Activated T-cell treated with anti-CD3 and anti-CD28 coated beads, Interleukin-2, amount 50 U/mL, for 72 hours (primary cell): ENCODE measurements around the gene CHRM1. TPM values are rescaled to one million over a fixed set of nuclear protein-coding genes. Genes with fewer than 3 reads are reported as not detected.
A peak's percentile ranks its signal among the peaks of the same experiment; 100 is the strongest.

Source experiments
- ATAC-seq, 2 donors: fragments of 150-1000 bp; cut with Tn5 transposase; replicated peaks in 1 of 2; 2 replicates each; pipeline ENCODE4 v1.10.0; 2021; ENCODE audit warnings: moderate library complexity in 2 of 2, mild to moderate bottlenecking in 1 of 2
- DNase-seq, 2 donors: peaks; one replicate each; pipeline ENCODE4 v3.0.0; 2021 to 2022; ENCODE audit warnings: mixed read lengths in 1 of 2
- H3K27ac Mint-ChIP-seq: one replicate; pipeline ENCODE4 v1.8.0; 2022; ENCODE audit warnings: mild to moderate bottlenecking, moderate library complexity, mixed read lengths
- H3K27me3 Mint-ChIP-seq: one replicate; pipeline ENCODE4 v1.8.0; 2022; ENCODE audit warnings: low read depth, mixed read lengths
- H3K36me3 Mint-ChIP-seq, 2 donors: one replicate each; pipeline ENCODE4 v1.8.0; 2022; ENCODE audit warnings: mixed read lengths in 2 of 2, mild to moderate bottlenecking in 1 of 2; ENCODE audit not compliant: insufficient read depth in 2 of 2
- H3K4me1 Mint-ChIP-seq: one replicate; pipeline ENCODE4 v1.8.0; 2022; ENCODE audit warnings: low read depth, mixed read lengths
- H3K4me3 Mint-ChIP-seq, 2 donors: one replicate each; pipeline ENCODE4 v1.8.0; 2022; ENCODE audit warnings: mild to moderate bottlenecking in 2 of 2, mixed read lengths in 2 of 2, moderate library complexity in 2 of 2
- H3K9me3 Mint-ChIP-seq, 2 donors: one replicate each; pipeline ENCODE4 v1.8.0; 2022; ENCODE audit warnings: mixed read lengths in 2 of 2
- total RNA-seq, 2 donors: library from RNA; stranded (reverse); gene quantifications; one replicate each; pipeline ENCODE4 v1.2.3, GENCODE V29; 2022

The CHRM1 gene
- total RNA-seq, 2 donors from 2014 or later = not detected

GRCh38 chr11:62885137-62885750 lies 35.9 kb downstream of the CHRM1 start:
- Mint-ChIP-seq H3K27me3 (no peaks in the 10 kb centered on the region), H3K9me3 (no peaks in the 10 kb centered on the region), H3K27ac (peak overlapping the region; percentile 83), H3K36me3 (peaks cover 42 to 72% of the 10 kb centered on the region in 2 donors), H3K4me3 (peak overlapping the region; percentile 77 to 98), H3K4me1 (peaks cover 81% of the 10 kb centered on the region)
- no peak for ATAC-seq
- DNase-seq = no peak

- DNase-seq = no peak
- H3K9me3 Mint-ChIP-seq = no peaks in the 10 kb centered on the region
- no peak for ATAC-seq
- peak overlapping the region; percentile 99 for H3K27ac Mint-ChIP-seq
- peaks cover 76% of the 10 kb centered on the region for H3K4me1 Mint-ChIP-seq
- no peaks in the 10 kb centered on the region for H3K27me3 Mint-ChIP-seq
- peaks cover 37 to 65% of the 10 kb centered on the region in 2 donors for H3K36me3 Mint-ChIP-seq
- H3K4me3 Mint-ChIP-seq = peak overlapping the region; percentile 98 to 99
Observed at GRCh38 chr11:62883673-62884072, 37.5 kb downstream of the CHRM1 start.

GRCh38 chr11:62882788-62883501 lies 38.2 kb downstream of the CHRM1 start:
- DNase-seq (no peak), ATAC-seq (no peak)
- H3K4me3 Mint-ChIP-seq = peak overlapping the region; percentile 98 to 99
- peaks cover 36 to 60% of the 10 kb centered on the region in 2 donors for H3K36me3 Mint-ChIP-seq
- no peaks in the 10 kb centered on the region for H3K27me3 Mint-ChIP-seq
- peak overlapping the region; percentile 99 for H3K27ac Mint-ChIP-seq
- H3K9me3 Mint-ChIP-seq = no peaks in the 10 kb centered on the region
- peaks cover 68% of the 10 kb centered on the region for H3K4me1 Mint-ChIP-seq

GRCh38 chr11:62882431-62882749 lies 38.8 kb downstream of the CHRM1 start:
- Mint-ChIP-seq H3K36me3 (peaks cover 38 to 57% of the 10 kb centered on the region in 2 donors), H3K27ac (peak overlapping the region; percentile 99), H3K27me3 (no peaks in the 10 kb centered on the region), H3K4me3 (peak overlapping the region; percentile 98 to 99), H3K4me1 (peaks cover 63% of the 10 kb centered on the region), H3K9me3 (no peaks in the 10 kb centered on the region)
- ATAC-seq = no peak
- DNase-seq = no peak

GRCh38 chr11:62881579-62882430 lies 39.4 kb downstream of the CHRM1 start:
- peak; percentile 94 to 97 for DNase-seq
- Mint-ChIP-seq H3K36me3 (peaks cover 38 to 53% of the 10 kb centered on the region in 2 donors), H3K4me3 (peak overlapping the region; percentile 98 to 99), H3K9me3 (no peaks in the 10 kb centered on the region), H3K27me3 (no peaks in the 10 kb centered on the region), H3K4me1 (peaks cover 57% of the 10 kb centered on the region), H3K27ac (peak overlapping the region; percentile 99)
- peak; percentile 70 to 71 for ATAC-seq

- Mint-ChIP-seq H3K9me3 (no peaks in the 10 kb centered on the region), H3K27me3 (no peaks in the 10 kb centered on the region), H3K36me3 (peaks cover 38 to 51% of the 10 kb centered on the region in 2 donors), H3K4me3 (peak within 1 kb of the TSS; percentile 98 to 99), H3K27ac (peak within 1 kb of the TSS; percentile 99), H3K4me1 (peaks cover 49% of the 10 kb centered on the region)
- ATAC-seq (peak; percentile 80 to 84), DNase-seq (peak; percentile 89 to 92)
Observed at GRCh38 chr11:62880803-62881578, 40.2 kb downstream of the CHRM1 start, which contains the start of gene SLC3A2. Gene SLC3A2 (plus strand): TSS chr11:62880896. CDS start chr11:62881024, 128 bp downstream.

GRCh38 chr11:62880231-62880802 lies 40.8 kb downstream of the CHRM1 start:
- H3K36me3 Mint-ChIP-seq = peaks cover 32 to 46% of the 10 kb centered on the region in 2 donors
- peak overlapping the region; percentile 99 for H3K27ac Mint-ChIP-seq
- peak; percentile 14 to 35 for ATAC-seq
- peak overlapping the region; percentile 98 to 99 for H3K4me3 Mint-ChIP-seq
- H3K9me3 Mint-ChIP-seq = no peaks in the 10 kb centered on the region
- no peaks in the 10 kb centered on the region for H3K27me3 Mint-ChIP-seq
- peaks cover 42% of the 10 kb centered on the region for H3K4me1 Mint-ChIP-seq
- DNase-seq = peak; percentile 57 to 59

GRCh38 chr11:62879235-62879978 lies 41.8 kb downstream of the CHRM1 start:
- Mint-ChIP-seq H3K9me3 (no peaks in the 10 kb centered on the region), H3K4me3 (peak overlapping the region; percentile 98 to 99), H3K27ac (peak overlapping the region; percentile 99), H3K36me3 (peaks cover 27 to 40% of the 10 kb centered on the region in 2 donors), H3K27me3 (no peaks in the 10 kb centered on the region), H3K4me1 (peaks cover 34% of the 10 kb centered on the region)
- no peak for ATAC-seq
- DNase-seq = no peak

- DNase-seq (no peak), ATAC-seq (no peak)
- Mint-ChIP-seq H3K4me1 (peaks cover 12% of the 10 kb centered on the region), H3K27ac (peak overlapping the region; percentile 27), H3K4me3 (no peak overlapping the region), H3K27me3 (no peaks in the 10 kb centered on the region), H3K36me3 (peaks cover 4 to 16% of the 10 kb centered on the region in 2 donors), H3K9me3 (no peaks in the 10 kb centered on the region)
Observed at GRCh38 chr11:62876712-62877111, 44.5 kb downstream of the CHRM1 start.

GRCh38 chr11:62875698-62876478 lies 45.3 kb downstream of the CHRM1 start:
- no peaks in the 10 kb centered on the region for H3K9me3 Mint-ChIP-seq
- peaks cover 12% of the 10 kb centered on the region for H3K4me1 Mint-ChIP-seq
- no peaks in the 10 kb centered on the region for H3K27me3 Mint-ChIP-seq
- H3K27ac Mint-ChIP-seq = no peak overlapping the region
- ATAC-seq = no peak
- no peak for DNase-seq
- H3K36me3 Mint-ChIP-seq = peaks cover 4 to 15% of the 10 kb centered on the region in 2 donors
- no peak overlapping the region for H3K4me3 Mint-ChIP-seq

- ATAC-seq (no peak), DNase-seq (no peak)
- H3K36me3 Mint-ChIP-seq = peaks cover 2 to 9% of the 10 kb centered on the region in 2 donors
- H3K4me3 Mint-ChIP-seq = no peak overlapping the region
- H3K27ac Mint-ChIP-seq = no peak overlapping the region
- no peaks in the 10 kb centered on the region for H3K9me3 Mint-ChIP-seq
- H3K27me3 Mint-ChIP-seq = no peaks in the 10 kb centered on the region
- H3K4me1 Mint-ChIP-seq = peaks cover 5% of the 10 kb centered on the region
Observed at GRCh38 chr11:62874851-62875250, 46.3 kb downstream of the CHRM1 start.
